DND-41 (cell line): Measurements from ENCODE around the gene FEN1.

ENCODE experiments used
- ATAC-seq: fragments of 200-7000 bp; cut with Tn5 transposase; 3 replicates; pipeline ENCODE4 v1.9.1; 2021; ENCODE audit warnings: low read depth; ENCODE audit not compliant: insufficient read depth
- DNase-seq: peaks from one replicate; pipeline ENCODE4 v3.0.0-alpha.2; 2020
- H2AFZ ChIP-seq: 2 replicates; pipeline ENCODE4 v1.6.0; 2012; ENCODE audit warnings: low read depth, low read length
- H3K27ac ChIP-seq: 2 replicates; pipeline ENCODE4 v1.5.1; 2012; ENCODE audit warnings: low read length, inconsistent platforms
- H3K27me3 ChIP-seq: fragments of 200-600 bp; sonication (generic); 2 replicates; pipeline ENCODE4 v1.6.0; 2012; ENCODE audit warnings: low read length, mild to moderate bottlenecking, inconsistent platforms; ENCODE audit not compliant: insufficient read depth, poor library complexity
- H3K36me3 ChIP-seq: 2 replicates; pipeline ENCODE4 v1.5.1; 2012; ENCODE audit warnings: low read length, inconsistent platforms; ENCODE audit not compliant: insufficient read depth
- H3K4me1 ChIP-seq: 2 replicates; pipeline ENCODE4 v1.5.1; 2012; ENCODE audit warnings: mild to moderate bottlenecking, low read length; ENCODE audit not compliant: insufficient read depth
- H3K4me2 ChIP-seq: 2 replicates; pipeline ENCODE4 v1.6.0; 2012; ENCODE audit warnings: mild to moderate bottlenecking, moderate library complexity, low read length, inconsistent platforms; ENCODE audit not compliant: insufficient read depth
- H3K4me3 ChIP-seq, 2 experiments: fragments of 200-600 bp in 1 of 2; shearing (Covaris generic) in 1 of 2; 2 replicates each; pipeline ENCODE4 v1.5.1; 2012 to 2016; ENCODE audit warnings: inconsistent platforms in 2 of 2, low read length in 2 of 2, mild to moderate bottlenecking in 2 of 2, low read depth in 1 of 2, moderate library complexity in 1 of 2
- H3K79me2 ChIP-seq: 2 replicates; pipeline ENCODE4 v1.6.0; 2012; ENCODE audit warnings: low read length, inconsistent platforms; ENCODE audit not compliant: insufficient read depth
- H3K9ac ChIP-seq: 2 replicates; pipeline ENCODE4 v1.6.0; 2012; ENCODE audit warnings: low read depth, mild to moderate bottlenecking, inconsistent platforms, low read length, moderate library complexity
- H3K9me3 ChIP-seq: 2 replicates; pipeline ENCODE4 v1.5.1; 2012; ENCODE audit warnings: low read length, moderate library complexity, mild to moderate bottlenecking, inconsistent platforms; ENCODE audit not compliant: insufficient read depth, severe bottlenecking
- H4K20me1 ChIP-seq: 2 replicates; pipeline ENCODE4 v1.6.0; 2012; ENCODE audit warnings: low read length; ENCODE audit not compliant: insufficient read depth
- EZH2 ChIP-seq: IDR thresholded peaks from 3 replicates; pipeline ENCODE4 v1.6.1; 2012; ENCODE audit warnings: borderline replicate concordance, low read depth, mild to moderate bottlenecking, moderate library complexity, low read length, inconsistent platforms; ENCODE audit not compliant: severe bottlenecking
- TF ChIP-seq, protein P1 (sequence below): IDR thresholded peaks from 2 replicates; pipeline ENCODE4 v1.5.1; 2012; ENCODE audit warnings: borderline replicate concordance, low read length, moderate library complexity, mild to moderate bottlenecking; ENCODE audit not compliant: poor library complexity, severe bottlenecking; ENCODE audit errors: extremely low read depth

FEN1 gene

DNA sequence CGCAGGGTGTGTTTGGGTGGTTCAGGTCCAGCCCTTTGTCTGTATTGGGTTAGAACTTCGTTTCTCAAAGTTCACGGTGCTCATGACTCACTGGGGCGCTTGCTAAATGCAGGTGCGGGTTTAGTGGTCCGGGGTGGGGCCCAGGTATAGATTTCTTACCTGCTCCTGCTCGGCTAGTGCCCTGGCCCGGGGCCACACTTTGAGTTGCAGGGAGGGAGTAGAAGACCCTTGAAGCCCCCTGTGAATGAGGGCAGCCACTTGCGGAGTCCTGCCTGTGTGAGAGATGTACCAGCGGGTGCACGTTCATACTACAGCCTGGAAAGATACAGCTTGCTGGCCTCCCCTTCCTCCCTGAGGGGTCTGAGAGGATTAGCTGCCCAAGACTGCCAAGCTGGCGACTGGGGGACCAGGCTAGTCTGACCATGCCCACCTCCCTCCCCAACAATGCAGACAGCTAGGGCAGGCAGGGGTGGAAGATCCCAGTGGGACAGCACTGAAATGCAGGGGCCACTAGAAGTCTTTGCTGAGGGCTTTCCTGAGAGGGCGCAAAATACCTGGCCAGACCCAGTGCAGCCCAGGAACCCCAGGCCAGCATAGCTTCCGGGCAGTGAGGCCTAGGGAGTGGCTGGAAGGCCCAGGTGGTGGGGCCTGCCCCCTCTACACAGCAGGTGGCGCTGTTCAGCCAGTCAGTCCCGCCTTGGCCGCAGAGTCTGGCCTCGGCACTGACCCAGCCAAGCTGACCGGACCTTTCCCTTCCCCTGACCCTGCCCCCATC is 45.3 kb upstream of the FEN1 start:
- H3K27me3 ChIP-seq: no peaks in the 10 kb centered on the region

DNA sequence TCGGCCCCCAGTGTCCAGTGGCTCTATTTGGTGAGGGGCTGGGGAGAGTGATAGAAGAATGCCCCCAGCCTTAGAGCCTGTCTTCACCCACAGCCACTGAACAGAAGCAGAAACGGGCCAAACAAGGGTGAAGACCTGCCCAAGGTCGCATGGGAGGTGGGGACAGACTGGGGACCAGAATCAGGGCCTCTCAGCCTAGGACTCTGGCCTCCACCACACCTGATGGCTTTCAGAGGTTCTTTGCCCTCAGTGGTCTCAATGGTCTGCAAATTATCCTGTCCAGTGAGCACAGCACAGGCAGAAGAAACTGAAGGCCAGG is 44.8 kb upstream of the FEN1 start:
- Histone ChIP-seq H3K4me2 (no peak overlapping the region), H3K36me3 (no peaks in the 10 kb centered on the region), H3K79me2 (no peaks in the 10 kb centered on the region), H3K4me3 (no peak overlapping the region), H3K4me1 (no peaks in the 10 kb centered on the region), H3K9ac (no peak overlapping the region), H2AFZ (no peak overlapping the region), H3K27me3 (no peaks in the 10 kb centered on the region), H3K27ac (no peak overlapping the region), H4K20me1 (peaks cover 4% of the 10 kb centered on the region), H3K9me3 (no peaks in the 10 kb centered on the region)
- DNase-seq: no peak
- TF ChIP-seq, protein P1, sequence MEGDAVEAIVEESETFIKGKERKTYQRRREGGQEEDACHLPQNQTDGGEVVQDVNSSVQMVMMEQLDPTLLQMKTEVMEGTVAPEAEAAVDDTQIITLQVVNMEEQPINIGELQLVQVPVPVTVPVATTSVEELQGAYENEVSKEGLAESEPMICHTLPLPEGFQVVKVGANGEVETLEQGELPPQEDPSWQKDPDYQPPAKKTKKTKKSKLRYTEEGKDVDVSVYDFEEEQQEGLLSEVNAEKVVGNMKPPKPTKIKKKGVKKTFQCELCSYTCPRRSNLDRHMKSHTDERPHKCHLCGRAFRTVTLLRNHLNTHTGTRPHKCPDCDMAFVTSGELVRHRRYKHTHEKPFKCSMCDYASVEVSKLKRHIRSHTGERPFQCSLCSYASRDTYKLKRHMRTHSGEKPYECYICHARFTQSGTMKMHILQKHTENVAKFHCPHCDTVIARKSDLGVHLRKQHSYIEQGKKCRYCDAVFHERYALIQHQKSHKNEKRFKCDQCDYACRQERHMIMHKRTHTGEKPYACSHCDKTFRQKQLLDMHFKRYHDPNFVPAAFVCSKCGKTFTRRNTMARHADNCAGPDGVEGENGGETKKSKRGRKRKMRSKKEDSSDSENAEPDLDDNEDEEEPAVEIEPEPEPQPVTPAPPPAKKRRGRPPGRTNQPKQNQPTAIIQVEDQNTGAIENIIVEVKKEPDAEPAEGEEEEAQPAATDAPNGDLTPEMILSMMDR: no peak
- no peak for TF ChIP-seq EZH2
- peak; percentile 30; the same call in 1 of the 3 replicates for ATAC-seq

More for the DNA sequence above, 45.3 kb upstream of the FEN1 start:
- Histone ChIP-seq H3K9ac (no peak overlapping the region), H3K79me2 (no peaks in the 10 kb centered on the region), H3K4me1 (no peaks in the 10 kb centered on the region), H4K20me1 (peaks cover 4% of the 10 kb centered on the region), H3K4me2 (no peak overlapping the region), H2AFZ (no peak overlapping the region), H3K9me3 (no peaks in the 10 kb centered on the region), H3K4me3 (no peak overlapping the region), H3K36me3 (no peaks in the 10 kb centered on the region), H3K27ac (no peak overlapping the region)
- TF ChIP-seq, protein P1: peak; percentile 80
- TF ChIP-seq EZH2: no peak
- ATAC-seq (peak; percentile 81), DNase-seq (peak; percentile 29)

DNA sequence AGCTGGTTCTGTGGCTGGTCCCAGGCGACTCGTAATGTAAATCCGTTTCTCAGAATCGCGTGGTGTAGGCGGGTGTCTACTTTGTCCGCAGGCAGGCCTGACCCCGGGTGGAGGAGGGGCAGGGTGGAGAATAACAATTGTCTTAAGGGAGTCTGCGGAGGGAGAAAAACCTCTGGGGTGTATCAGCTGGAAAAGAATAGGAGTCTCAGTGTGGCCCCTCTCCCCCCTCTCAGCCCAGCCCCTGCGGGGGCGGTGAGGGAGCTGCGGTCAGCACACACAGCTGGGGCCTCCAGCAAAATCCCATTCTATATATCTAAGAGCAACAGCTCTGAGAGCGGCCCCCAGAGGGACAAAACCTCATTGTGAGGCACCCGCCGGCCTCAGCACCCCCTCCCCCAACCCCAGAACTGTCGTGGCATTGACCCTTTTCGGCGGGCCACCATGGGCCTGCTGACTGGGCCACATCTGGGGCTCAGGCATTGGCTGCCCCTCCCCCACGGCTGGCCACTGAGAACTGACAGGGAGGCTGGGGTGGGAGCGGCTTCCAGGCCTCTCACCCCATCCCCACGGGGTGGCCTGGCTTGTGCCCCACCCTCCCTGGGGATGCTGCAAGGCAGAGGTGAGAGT is 43.0 kb upstream of the FEN1 start:
- Histone ChIP-seq H3K79me2 (no peaks in the 10 kb centered on the region), H3K9me3 (no peaks in the 10 kb centered on the region), H3K27me3 (no peaks in the 10 kb centered on the region), H4K20me1 (peaks cover 4% of the 10 kb centered on the region), H3K27ac (no peak overlapping the region), H3K4me3 (no peak overlapping the region), H3K4me2 (no peak overlapping the region), H3K36me3 (no peaks in the 10 kb centered on the region), H2AFZ (no peak overlapping the region), H3K9ac (no peak overlapping the region), H3K4me1 (no peaks in the 10 kb centered on the region)
- ATAC-seq: no peak
- no peak for DNase-seq
- TF ChIP-seq EZH2: no peak
- TF ChIP-seq, protein P1: no peak
